ENCODE measurements around the gene SLC16A5.
"Not testable (repeated sequence)": the region's sequence is repeated elsewhere in the genome, so short reads cannot be mapped to it uniquely, and the experiment has no call there.

Gene SLC16A5

DNA sequence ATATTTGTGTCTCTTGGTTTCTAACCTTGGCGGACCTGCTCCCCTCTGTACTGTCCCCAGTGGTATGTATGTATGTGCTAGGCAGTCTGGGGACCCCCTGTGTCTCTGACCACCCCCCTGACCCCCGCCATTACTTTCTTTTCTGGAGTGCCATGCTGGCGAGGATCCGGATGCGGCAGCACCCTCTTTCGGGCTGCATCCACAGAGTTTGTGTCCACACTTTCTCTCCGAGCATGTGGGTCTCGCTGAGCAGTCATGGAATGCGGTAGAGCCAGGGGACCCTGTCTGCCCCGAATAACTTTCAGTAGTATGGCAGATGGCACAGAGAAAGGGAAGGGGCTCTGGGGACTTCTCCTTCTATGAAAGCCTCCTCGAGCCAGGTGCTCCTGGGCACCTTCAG lies 23.7 kb upstream of the SLC16A5 start:
- DNase-seq (ENCODE audit: extremely low read depth in 1 of 2, low read depth in 1 of 2) = no peak

- no peak for DNase-seq (ENCODE audit: extremely low read depth in 1 of 2, low read depth in 1 of 2)
These were observed 23.3 kb upstream of the SLC16A5 start for GRCh38 chr17:75064460-75064859.

- DNase-seq (ENCODE audit: extremely low read depth in 1 of 2, low read depth in 1 of 2) = no peak
These were observed 22.7 kb upstream of the SLC16A5 start for GRCh38 chr17:75064867-75065561.

GRCh38 chr17:75065562-75066151 lies 22.1 kb upstream of the SLC16A5 start:
- no peak for DNase-seq (ENCODE audit: extremely low read depth in 1 of 2, low read depth in 1 of 2)

DNA sequence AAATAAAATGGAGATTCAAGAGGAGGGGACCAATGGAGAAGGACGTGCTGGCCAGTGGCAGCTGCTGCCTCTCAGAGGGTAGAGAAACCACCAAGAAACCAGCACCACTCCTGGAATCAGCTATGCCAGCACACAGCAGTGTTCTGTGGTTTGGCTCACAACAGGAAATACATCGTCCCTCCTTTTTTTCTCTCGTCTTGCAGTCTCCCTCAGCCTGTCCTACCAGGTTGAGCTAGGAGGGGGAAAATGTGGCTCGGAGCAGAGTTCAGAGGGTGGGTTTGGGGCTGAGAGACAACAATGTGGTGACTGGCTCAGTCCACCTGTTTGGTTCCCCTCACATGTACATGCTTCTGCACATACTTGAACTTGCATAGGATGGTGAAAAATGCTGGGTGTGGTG lies 19.9 kb upstream of the SLC16A5 start:
- DNase-seq (ENCODE audit: extremely low read depth in 1 of 2, low read depth in 1 of 2) = no peak

GRCh38 chr17:75068750-75069149 lies 19.0 kb upstream of the SLC16A5 start:
- DNase-seq (ENCODE audit: extremely low read depth in 1 of 2, low read depth in 1 of 2) = no peak

DNA sequence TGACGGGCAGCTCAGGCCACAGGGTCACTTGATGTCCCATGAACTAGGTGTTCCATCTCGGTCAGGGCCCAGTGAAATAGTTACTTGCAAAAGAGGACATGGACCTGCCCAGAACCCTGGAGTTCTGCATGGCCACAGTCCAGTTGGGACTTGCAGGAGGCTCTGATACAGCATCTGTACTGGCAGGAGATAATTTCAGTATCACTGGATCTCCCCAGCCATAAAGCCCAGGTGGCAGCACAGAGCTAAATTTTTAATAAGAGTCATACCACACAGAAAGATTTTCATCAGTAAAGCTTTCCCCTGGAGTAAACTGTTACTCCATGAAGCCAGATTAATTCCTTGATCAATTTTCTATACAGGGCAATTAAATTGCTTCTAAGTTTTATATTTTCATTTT lies 18.0 kb upstream of the SLC16A5 start:
- DNase-seq (ENCODE audit: extremely low read depth in 1 of 2, low read depth in 1 of 2) = no peak

DNA sequence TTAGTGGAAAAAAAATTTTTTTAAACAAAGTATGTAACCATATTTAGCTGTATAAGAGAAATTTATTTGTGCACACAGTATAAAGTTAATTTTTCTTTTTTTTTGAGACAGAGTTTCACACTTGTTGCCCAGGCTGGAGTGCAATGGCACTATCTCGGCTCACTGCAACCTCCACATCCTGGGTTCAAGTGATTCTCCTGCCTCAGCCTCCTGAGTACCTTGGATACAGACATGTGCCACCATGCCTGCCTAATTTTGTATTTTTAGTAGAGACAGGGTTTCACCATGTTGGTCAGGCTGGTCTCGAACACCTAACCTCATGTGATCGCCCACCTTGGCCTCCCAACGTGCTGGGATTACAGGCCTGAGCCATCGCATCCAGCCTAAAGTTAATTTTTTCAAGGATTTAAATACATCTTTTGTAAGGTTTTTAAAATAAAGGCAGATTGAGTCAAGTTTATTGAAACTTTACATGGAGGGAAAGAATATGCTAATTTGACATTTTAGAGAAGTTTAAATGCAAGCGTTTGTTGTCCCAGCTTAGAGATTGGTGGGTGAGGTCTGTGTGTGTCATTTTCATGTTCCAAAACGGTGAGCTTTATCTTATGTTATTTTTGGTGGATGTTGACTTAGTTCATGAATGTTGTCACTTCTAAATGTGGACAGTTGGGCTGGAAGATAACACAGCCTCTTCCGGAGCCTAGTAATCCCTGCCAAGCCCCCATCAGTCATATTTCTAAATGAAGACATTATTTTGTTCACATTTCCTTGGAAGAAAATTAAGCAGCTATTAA lies 16.1 kb upstream of the SLC16A5 start:
- not testable (repeated sequence) for DNase-seq (ENCODE audit: extremely low read depth in 1 of 2, low read depth in 1 of 2)

DNA sequence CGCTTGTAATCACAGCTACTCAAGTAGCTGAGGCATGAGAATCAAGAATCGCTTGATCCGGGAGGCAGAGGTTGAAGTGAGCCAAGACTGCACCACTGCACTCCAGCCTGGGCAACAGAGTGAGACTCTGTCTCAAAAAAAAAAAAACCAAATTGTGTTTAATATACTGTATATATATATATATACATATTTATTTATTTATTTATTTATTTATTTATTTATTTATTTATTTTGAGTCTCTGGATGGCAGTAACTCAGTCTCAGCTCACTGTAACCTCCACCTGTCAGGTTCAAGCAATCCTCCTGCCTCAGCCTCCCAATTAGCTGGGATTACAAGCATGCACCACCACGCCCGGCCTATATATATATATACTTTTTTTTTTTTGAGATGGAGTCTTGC lies 14.8 kb upstream of the SLC16A5 start:
- not testable (repeated sequence) for DNase-seq (ENCODE audit: extremely low read depth in 1 of 2, low read depth in 1 of 2)

DNA sequence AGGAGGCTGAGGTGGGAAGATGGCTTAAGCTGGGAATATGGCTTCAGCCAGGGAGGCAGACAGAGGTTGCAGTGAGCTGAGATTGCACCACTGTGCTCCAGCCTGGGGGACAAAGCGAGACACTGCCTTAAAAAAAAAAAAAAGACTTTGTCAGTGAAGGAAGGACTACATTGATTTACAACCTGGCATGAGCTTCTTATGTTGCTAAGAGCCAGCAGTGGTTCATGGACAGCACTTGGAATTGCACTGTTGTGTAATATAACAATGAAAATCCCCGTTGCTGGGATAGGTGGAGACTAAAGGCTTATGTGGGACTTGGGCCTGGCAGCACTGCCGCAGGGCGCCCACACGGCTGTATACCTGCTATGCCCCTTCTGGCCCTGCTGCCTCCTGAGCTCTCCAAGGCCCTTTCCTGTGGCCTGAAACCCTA lies 14.1 kb upstream of the SLC16A5 start:
- no peak for DNase-seq (ENCODE audit: extremely low read depth in 1 of 2, low read depth in 1 of 2)

- DNase-seq (ENCODE audit: extremely low read depth in 1 of 2, low read depth in 1 of 2) = no peak
These were observed 13.2 kb upstream of the SLC16A5 start for GRCh38 chr17:75074532-75074931.

- DNase-seq (ENCODE audit: extremely low read depth in 1 of 2, low read depth in 1 of 2) = no peak
These were observed 12.0 kb upstream of the SLC16A5 start for GRCh38 chr17:75075597-75076336.

DNA sequence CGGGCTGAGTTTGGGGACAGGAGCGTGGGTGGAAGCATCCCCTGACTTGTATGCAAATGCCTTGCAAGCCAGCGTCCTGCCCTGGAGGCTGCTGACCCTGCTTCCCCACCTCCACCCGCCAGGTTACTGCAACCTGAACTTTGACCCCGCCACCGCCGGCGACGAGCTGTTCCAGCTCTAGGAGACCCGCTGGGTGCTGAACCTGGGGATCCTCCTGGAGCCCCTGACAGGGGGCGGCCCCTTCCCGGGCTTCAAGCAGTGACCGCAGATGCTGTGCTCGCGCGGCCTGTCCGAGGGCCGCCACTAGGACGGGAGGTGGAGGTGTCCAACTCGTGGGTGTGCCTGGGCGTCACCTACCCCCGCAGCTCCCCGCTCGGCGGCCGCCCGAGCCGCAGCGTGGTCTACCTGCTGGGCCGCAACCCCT lies 10.7 kb upstream of the SLC16A5 start:
- DNase-seq (ENCODE audit: extremely low read depth in 1 of 2, low read depth in 1 of 2) = no peak

DNA sequence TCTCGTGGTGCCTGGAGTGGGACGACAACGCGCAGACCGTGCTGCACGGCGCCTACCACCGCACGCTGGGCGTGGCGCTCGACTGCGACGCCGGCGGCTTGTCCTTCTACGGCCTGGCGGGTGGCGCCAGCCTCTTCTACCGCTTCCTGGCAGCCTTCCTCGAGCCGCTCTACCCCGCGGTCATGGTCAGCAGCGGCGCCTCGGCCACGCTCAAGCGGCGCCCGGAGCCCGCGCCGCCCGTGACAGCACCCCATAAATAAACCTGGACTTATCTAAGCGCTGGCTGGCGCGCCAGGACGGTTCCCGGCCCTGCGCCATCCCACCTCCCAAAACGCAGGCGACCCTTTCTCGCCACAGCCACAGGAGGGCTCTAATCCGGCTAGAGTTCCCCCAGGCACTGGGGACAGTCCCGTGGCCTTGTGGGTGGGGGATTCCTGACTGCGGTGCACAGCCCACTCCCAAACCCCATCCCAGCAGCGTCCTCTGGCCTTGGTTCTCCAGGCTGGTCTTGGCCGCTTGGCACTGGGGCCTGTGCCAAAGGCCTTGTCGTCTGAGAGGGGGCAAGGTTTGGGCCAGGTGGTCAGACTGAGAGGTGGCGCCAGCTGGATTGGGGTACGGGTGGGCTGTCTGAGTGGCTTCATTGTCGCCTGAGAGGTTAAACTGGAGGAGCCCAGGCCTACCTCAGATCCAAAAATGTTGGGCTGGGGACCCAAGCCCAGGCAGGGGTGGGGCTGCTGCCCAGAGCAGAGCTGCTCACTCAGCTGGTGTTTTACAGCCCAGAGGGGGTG lies 10.1 kb upstream of the SLC16A5 start:
- peak in 1 of 2 donors; percentile 24 for DNase-seq (ENCODE audit: extremely low read depth in 1 of 2, low read depth in 1 of 2)

DNA sequence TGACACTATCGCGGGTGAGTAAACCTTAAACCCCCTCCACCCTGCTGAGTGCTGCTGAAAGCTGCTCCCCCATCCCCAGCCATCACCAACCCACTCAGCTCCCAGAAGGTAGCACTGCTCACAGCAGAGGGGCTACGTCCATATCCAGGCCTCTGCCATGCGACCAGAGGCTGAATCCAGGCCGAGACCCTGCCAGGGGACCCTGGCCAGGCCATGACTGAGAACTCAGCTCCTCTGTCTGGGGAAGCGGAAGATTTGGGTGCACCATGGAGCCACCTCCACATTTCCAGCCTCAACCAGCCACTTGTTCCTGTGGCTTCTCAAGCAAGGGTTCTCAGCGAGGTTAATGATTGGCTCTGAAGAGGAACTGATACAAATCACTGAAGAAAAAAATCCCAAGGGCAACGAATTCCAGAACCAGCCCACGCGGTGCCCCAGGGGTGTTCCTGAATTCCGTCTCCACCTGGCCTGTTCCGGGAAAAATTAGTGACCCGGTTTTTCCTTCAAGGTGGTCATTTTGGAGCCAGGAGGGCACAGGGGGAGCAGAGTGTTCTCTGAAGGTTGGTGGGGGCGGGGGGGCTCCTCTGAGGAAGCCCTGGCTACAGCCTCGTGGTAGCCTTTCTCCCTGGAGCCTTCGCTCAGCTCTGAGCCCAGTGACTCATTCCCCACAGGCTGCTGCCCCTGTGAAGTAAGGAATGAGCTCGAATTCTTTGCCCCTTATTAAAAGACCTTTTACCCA lies 9.3 kb upstream of the SLC16A5 start:
- no peak for DNase-seq (ENCODE audit: extremely low read depth in 1 of 2, low read depth in 1 of 2)

DNA sequence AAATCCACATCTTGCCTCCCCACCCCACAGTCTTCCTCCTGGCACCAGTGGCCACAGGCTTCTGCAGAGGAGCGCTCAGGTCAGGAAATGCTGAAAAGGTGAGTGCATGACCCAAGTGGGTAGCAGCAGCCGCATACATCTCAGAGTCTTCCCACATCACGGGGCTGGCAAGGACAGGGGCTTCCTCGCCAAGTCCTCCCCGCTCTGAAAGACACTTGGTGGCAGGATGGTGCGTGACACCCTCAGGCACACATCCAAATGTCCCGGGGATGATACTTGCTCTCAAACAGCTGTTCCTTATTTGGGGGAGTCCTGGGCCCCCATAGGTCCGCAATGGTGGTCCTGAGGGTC lies 8.8 kb upstream of the SLC16A5 start:
- no peak for DNase-seq (ENCODE audit: extremely low read depth in 1 of 2, low read depth in 1 of 2)

- DNase-seq (ENCODE audit: extremely low read depth in 1 of 2, low read depth in 1 of 2) = no peak
These were observed 5.9 kb upstream of the SLC16A5 start for GRCh38 chr17:75081611-75082540.

- no peak for DNase-seq (ENCODE audit: extremely low read depth in 1 of 2, low read depth in 1 of 2)
These were observed 5.1 kb upstream of the SLC16A5 start for GRCh38 chr17:75082683-75083082.

Data from activated CD8-positive, alpha-beta memory T cell treated with anti-CD3 and anti-CD28 coated beads for 1 hour (primary cell).